Astrocyte of the spinal cord (primary cell): Measurements from ENCODE around the gene SHISA9.

Experiments used
- DNase-seq: peaks from one replicate; pipeline ENCODE4 v3.0.0; 2011; ENCODE audit warnings: low read depth, low spot score
- H3K4me3 ChIP-seq: 2 replicates; pipeline ENCODE4 v1.5.1; 2011; ENCODE audit warnings: low read depth, mild to moderate bottlenecking, low read length, moderate library complexity
- in situ Hi-C: cut with HindIII; loops from 2 replicates; pipeline ENCODE4 v1.10.0; 2017; ENCODE audit warnings: low sequenced_read_pairs
- TF ChIP-seq, protein P1 (sequence below): IDR thresholded peaks from 2 replicates; pipeline ENCODE4 v1.5.1; 2012; ENCODE audit warnings: low read depth, mild to moderate bottlenecking, low read length, inconsistent platforms

SHISA9 gene

DNA sequence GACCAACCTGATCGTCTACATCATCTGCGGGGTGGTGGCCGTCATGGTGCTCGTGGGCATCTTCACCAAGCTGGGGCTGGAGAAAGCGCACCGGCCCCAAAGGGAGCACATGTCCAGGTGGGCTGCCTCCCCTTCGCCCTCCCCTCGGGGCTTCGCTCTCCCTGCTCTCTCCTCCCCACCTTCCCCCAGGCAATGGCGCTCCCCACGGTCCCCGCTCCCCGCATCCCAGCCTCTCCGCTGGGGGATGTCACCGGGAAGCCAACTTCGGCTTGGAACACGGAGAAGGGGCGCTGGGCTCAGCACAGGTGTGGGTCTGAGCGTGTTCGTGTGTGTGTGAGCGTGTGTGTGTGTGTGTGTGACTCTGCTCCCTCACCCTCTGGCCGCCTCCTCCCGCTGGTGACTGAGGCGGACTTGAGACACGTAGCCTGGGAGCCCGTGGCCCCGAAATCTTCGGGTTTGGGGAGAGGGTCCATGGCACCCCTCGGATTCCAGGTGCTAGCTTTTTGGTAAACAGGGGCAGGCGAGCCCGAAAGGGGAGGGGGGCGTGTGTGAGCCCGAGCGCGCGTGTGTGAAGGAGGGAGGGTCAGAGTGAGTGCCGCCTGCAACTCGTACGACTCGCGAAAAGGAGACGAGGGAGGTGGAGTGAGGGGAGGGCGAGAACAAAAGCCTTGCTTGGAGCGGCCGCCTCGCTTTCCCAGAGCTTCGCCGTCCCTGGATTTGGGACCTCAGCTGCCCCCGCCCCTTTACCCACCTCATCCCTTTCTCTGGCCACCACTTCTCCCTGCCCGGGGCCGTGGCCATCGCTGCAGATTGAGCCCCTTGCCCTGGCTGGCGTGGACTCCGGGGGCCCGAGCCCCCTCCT, 1.3 kb downstream of the SHISA9 start:
- peak overlapping the region; percentile 15 for H3K4me3 ChIP-seq
- no peak for DNase-seq
- TF ChIP-seq, protein P1, sequence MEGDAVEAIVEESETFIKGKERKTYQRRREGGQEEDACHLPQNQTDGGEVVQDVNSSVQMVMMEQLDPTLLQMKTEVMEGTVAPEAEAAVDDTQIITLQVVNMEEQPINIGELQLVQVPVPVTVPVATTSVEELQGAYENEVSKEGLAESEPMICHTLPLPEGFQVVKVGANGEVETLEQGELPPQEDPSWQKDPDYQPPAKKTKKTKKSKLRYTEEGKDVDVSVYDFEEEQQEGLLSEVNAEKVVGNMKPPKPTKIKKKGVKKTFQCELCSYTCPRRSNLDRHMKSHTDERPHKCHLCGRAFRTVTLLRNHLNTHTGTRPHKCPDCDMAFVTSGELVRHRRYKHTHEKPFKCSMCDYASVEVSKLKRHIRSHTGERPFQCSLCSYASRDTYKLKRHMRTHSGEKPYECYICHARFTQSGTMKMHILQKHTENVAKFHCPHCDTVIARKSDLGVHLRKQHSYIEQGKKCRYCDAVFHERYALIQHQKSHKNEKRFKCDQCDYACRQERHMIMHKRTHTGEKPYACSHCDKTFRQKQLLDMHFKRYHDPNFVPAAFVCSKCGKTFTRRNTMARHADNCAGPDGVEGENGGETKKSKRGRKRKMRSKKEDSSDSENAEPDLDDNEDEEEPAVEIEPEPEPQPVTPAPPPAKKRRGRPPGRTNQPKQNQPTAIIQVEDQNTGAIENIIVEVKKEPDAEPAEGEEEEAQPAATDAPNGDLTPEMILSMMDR = no peak
- in situ Hi-C loops = no loop called here

DNA sequence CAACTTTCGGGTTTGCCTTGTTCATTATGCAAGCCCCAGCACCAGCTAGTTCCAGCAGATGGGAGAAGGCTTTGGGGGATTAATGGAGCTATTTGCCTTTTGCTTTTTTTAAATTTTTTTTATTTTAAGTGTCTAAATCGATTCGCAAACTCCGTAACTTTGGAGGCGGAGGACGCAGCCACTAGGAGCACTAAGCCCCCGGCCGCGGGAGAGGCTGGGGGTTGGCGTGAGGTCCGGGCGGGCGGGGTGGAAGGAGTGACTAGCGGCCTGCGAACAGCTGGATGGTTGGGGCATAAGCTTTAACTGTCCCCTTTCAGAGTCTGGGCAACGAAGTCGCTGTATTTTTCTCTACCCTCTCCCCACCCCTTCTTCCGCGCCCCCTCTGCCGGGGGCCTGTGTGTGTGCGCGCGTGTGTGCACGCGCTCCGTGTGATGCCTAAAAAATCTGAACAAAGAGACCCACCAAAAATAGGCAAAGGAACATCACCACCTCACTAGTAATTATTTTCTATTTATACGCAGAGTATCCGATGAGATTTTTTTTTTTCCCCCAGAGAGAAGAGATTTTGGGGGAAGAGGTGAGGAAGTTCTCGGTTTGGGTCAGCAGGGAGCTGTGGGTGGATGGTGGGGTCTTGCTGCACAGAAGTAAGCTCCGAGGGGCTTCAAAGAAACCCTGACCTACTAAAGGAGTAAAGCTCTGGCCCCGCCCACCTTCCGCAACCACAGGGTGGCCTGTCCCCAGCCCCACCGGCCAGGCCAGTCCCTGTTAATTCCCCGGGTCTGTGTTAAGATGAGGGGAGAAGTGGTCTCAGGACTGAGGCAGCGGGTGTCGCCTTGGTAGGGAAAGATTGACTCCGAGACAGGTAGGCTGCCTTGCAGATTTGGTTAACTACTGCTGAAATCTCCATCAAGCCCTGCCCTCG, 2.3 kb downstream of the SHISA9 start:
- H3K4me3 ChIP-seq = peak overlapping the region; percentile 15
- in situ Hi-C loops = no loop called here
- DNase-seq = no peak
- TF ChIP-seq, protein P1 = no peak

DNA sequence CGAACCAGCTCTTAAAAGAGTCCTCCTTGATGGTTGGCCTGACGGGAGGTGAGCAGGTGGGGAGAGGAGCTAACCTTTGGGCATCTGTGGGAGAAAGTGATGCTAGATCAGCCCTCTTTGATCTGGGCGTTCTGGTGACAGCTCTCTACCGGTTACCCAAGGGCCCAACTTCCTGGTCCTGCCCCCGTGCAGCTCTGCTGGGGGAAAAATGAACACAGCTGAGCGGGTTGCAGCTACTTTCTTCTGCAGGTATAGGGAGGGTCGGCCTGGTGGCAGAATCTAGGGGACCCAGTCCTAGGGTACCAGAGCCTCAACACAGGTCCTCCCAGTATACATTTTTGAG, 2.9 kb downstream of the SHISA9 start:
- in situ Hi-C loops = no loop called here
- no peak for DNase-seq
- TF ChIP-seq, protein P1 = no peak
- H3K4me3 ChIP-seq = no peak overlapping the region

DNA sequence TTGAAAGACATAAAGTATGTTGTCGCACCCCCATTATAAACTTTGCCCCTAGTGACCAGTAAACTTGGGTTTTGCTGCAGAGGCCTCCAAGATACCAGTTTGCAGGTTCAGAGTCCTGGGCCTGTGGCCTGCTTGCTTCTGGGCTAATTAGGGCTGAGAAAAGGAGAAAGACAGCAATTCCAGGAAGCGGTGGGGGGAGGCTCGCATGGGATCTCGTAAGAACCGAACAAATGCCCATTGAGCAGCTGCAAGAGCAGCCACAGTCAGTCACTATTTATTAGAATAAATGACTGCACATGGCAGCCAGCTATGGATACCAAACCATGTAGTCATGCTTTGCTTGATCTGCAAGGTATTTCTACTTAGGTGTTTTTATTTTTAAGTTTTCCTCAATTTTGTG, 4.9 kb downstream of the SHISA9 start:
- no peak for DNase-seq
- H3K4me3 ChIP-seq = no peak overlapping the region
- in situ Hi-C loops = no loop called here
- TF ChIP-seq, protein P1 = no peak

DNA sequence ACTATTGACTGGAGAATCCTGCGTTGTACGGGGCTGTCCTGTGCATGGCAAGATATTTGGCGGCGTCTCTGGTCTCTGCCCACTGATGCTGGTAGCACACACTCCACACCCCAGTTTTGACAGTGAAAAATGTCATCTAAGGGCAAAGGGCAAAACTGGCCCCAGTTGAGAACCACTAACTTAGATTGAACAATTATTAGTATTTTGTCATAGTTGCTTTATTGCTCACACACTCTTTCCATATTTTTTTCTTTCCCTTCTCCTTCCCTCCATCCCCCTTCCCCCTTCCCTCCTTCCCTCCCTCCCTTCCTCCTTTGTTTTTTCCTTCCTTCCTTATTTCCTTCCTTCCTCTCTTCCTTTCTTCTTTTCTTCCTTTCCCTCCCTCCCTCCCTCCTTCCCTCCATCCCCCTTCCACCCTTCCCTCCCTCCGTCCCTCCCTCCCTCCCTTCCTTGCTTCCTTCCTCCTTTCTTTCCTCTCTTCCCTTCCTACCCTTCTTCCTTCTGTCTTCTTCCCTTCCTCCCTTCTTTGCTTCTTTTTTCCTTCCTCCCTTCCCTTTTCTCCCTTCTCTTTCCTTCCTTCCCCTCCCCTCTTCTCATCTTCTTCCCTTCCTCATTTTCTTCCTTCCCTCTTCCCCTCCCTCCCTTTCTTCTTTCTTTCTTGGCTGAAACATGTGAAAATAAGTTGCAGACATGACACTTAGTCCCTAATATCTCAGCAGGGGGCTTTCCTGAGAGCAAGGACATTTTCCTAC, 5.5 kb downstream of the SHISA9 start:
- TF ChIP-seq, protein P1 = no peak
- no peak overlapping the region for H3K4me3 ChIP-seq
- in situ Hi-C loops = no loop called here
- no peak for DNase-seq

DNA sequence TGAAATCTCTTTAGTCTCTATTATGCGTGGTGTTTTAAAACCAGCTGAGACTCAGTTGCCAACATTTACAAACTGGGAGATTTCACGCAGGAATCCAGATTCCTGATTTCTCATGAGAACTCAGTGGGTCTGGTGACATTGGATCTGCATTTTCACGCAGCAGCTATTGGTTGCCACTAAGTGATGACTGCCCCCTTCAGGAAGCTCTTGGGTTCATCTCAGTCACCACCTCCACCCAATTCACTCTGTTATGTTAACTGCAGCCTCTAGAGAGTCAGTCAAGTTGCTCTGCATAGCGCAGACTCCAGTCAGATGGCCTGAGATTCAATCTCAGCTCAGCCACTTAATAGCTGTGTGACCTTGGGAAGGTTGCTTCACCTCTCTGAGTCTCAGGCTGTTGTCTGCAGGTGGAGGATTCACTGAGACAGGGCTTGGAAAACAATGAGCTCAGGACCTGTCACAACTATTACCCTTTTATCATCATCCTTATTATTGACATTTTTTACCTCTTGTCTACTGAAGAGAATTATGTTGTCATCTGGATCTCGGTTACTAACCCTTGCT, 6.4 kb downstream of the SHISA9 start:
- no peak for DNase-seq
- H3K4me3 ChIP-seq = no peak overlapping the region
- in situ Hi-C loops = no loop called here
- TF ChIP-seq, protein P1 = no peak
